H1 (cell line): ENCODE results near the gene ANXA8. TPM values are rescaled to one million over a fixed set of nuclear protein-coding genes. Genes with fewer than 3 reads are reported as not detected.

ENCODE experiments used
- CTCF ChIA-PET: fragments of 300-600 bp; sonication (Branson Sonifier 250); formaldehyde crosslinking; loops from one replicate; lab custom pipeline; 2021; ENCODE audit not compliant: partially characterized antibody; lab: Charles Lee
- POLR2A ChIA-PET: fragments of 300-600 bp; sonication (Branson Sonifier 250); formaldehyde crosslinking; loops from one replicate; lab custom pipeline; 2021; ENCODE audit warnings: inconsistent platforms; ENCODE audit not compliant: partially characterized antibody; lab: Charles Lee
- DNase-seq, 2 experiments: peaks; one replicate each; pipeline versions ENCODE4 v3.0.0 to v3.0.0-alpha.2; 2010 to 2022; ENCODE audit warnings: low spot score in 2 of 2, low read depth in 1 of 2, mixed read lengths in 1 of 2
- FAIRE-seq: peaks from 2 replicates; lab custom pipeline; 2011; peaks lifted over from hg19 to GRCh38; lab: Jason Lieb, UNC
- H2AFZ ChIP-seq: 2 replicates; pipeline ENCODE4 v1.8.1; 2012; ENCODE audit warnings: low read length, inconsistent platforms
- H2AK5ac ChIP-seq: 2 replicates; pipeline ENCODE4 v1.6.1; 2013; ENCODE audit warnings: low read depth, low read length
- H2BK120ac ChIP-seq: replicated peaks from 2 replicates; pipeline ENCODE3; 2013; ENCODE audit warnings: low read depth, low read length, inconsistent platforms
- H2BK12ac ChIP-seq: 2 replicates; pipeline ENCODE4 v1.6.1; 2013; ENCODE audit warnings: low read depth, low read length
- H2BK15ac ChIP-seq: 2 replicates; pipeline ENCODE4 v1.6.1; 2013; ENCODE audit warnings: low read length
- H2BK20ac ChIP-seq: 2 replicates; pipeline ENCODE4 v1.6.1; 2013; ENCODE audit warnings: low read length
- H2BK5ac ChIP-seq: 2 replicates; pipeline ENCODE4 v1.6.1; 2013; ENCODE audit warnings: low read depth, low read length
- H3K14ac ChIP-seq: 2 replicates; pipeline ENCODE4 v1.6.1; 2013; ENCODE audit warnings: inconsistent platforms; ENCODE audit not compliant: insufficient read length
- H3K18ac ChIP-seq: 2 replicates; pipeline ENCODE4 v1.6.1; 2013; ENCODE audit warnings: low read length; ENCODE audit errors: extremely low read depth
- H3K23ac ChIP-seq: 2 replicates; pipeline ENCODE4 v1.6.1; 2013; ENCODE audit warnings: inconsistent platforms; ENCODE audit not compliant: insufficient read length
- H3K23me2 ChIP-seq: 2 replicates; pipeline ENCODE4 v1.6.1; 2013; ENCODE audit warnings: low read depth, low read length
- H3K27ac ChIP-seq: 2 replicates; pipeline ENCODE4 v1.6.1; 2011; ENCODE audit warnings: low read depth, low read length, inconsistent platforms
- H3K27me3 ChIP-seq, 4 experiments: replicated peaks in 1 of 4; 1 replicate in 1 of 4; 2 replicates in 3 of 4; pipeline versions ENCODE4 v1.6.1 to v1.8.1; 2011 to 2013; ENCODE audit warnings: low read length in 3 of 4, mild to moderate bottlenecking in 3 of 4, inconsistent platforms in 2 of 4, mixed read lengths in 2 of 4, moderate library complexity in 1 of 4; ENCODE audit not compliant: control insufficient read depth in 3 of 4, insufficient read depth in 3 of 4; ENCODE audit errors: extremely low read depth in 1 of 4
- H3K36me3 ChIP-seq, 4 experiments: 2 replicates each; pipeline versions ENCODE4 v1.6.1 to v1.8.1; 2011 to 2013; ENCODE audit warnings: mild to moderate bottlenecking in 4 of 4, low read length in 3 of 4, moderate library complexity in 2 of 4, control low read depth in 1 of 4, inconsistent platforms in 1 of 4; ENCODE audit not compliant: insufficient read depth in 4 of 4, control insufficient read depth in 2 of 4
- H3K4ac ChIP-seq: replicated peaks from 2 replicates; pipeline ENCODE3; 2013; ENCODE audit warnings: low read length, low read depth, mixed read lengths, inconsistent platforms; ENCODE audit not compliant: insufficient read length
- H3K4me1 ChIP-seq, 4 experiments: replicated peaks in 1 of 4; 1 replicate in 1 of 4; 2 replicates in 3 of 4; pipeline versions ENCODE4 v1.6.1 to v1.8.1; 2011 to 2013; ENCODE audit warnings: low read length in 3 of 4, inconsistent platforms in 2 of 4, mixed read lengths in 1 of 4; ENCODE audit not compliant: insufficient read depth in 4 of 4, control insufficient read depth in 3 of 4
- H3K4me2 ChIP-seq, 2 experiments: 2 replicates each; pipeline versions ENCODE4 v1.6.1 to v1.8.1; 2011 to 2013; ENCODE audit warnings: low read depth in 2 of 2, low read length in 2 of 2, control low read depth in 1 of 2, inconsistent platforms in 1 of 2, mild to moderate bottlenecking in 1 of 2; ENCODE audit not compliant: insufficient read depth in 1 of 2
- H3K4me3 ChIP-seq, 4 experiments: fragments of 200-600, 300-600 bp in 1 of 4; sonication (generic), shearing (Covaris generic), sonication (Bioruptor Twin) in 1 of 4; 2 replicates each; pipeline versions ENCODE4 v1.5.1 to v1.8.1; 2011 to 2016; ENCODE audit warnings: low read length in 4 of 4, low read depth in 3 of 4, control low read depth in 2 of 4, inconsistent platforms in 2 of 4, mild to moderate bottlenecking in 2 of 4, mixed read lengths in 1 of 4, moderate library complexity in 1 of 4; ENCODE audit not compliant: insufficient read depth in 2 of 4; ENCODE audit errors: extremely low read depth in 1 of 4
- H3K56ac ChIP-seq: replicated peaks from 2 replicates; pipeline ENCODE3; 2013; ENCODE audit warnings: low read depth, mild to moderate bottlenecking, mixed read lengths, low read length, inconsistent platforms; ENCODE audit not compliant: insufficient read length
- H3K79me1 ChIP-seq: 2 replicates; pipeline ENCODE4 v1.6.1; 2013; ENCODE audit warnings: low read depth, low read length, control low read depth
- H3K79me2 ChIP-seq, 2 experiments: 2 replicates each; pipeline versions ENCODE4 v1.6.1 to v1.8.1; 2012 to 2013; ENCODE audit warnings: low read length in 2 of 2, mild to moderate bottlenecking in 2 of 2, inconsistent platforms in 1 of 2; ENCODE audit not compliant: insufficient read depth in 2 of 2, control insufficient read depth in 1 of 2
- H3K9ac ChIP-seq, 4 experiments: replicated peaks in 1 of 4; 1 replicate in 1 of 4; 2 replicates in 3 of 4; pipeline versions ENCODE4 v1.6.1 to v1.8.1; 2011 to 2013; ENCODE audit warnings: low read depth in 3 of 4, low read length in 3 of 4, control low read depth in 2 of 4, mild to moderate bottlenecking in 2 of 4, moderate library complexity in 2 of 4, inconsistent platforms in 1 of 4; ENCODE audit errors: extremely low read depth in 1 of 4
- H3K9me3 ChIP-seq, 2 experiments: 2 replicates each; pipeline versions ENCODE4 v1.6.1 to v1.8.1; 2012 to 2013; ENCODE audit warnings: mild to moderate bottlenecking in 2 of 2, moderate library complexity in 2 of 2, control low read depth in 1 of 2, inconsistent platforms in 1 of 2, low read depth in 1 of 2, low read length in 1 of 2, mixed read lengths in 1 of 2; ENCODE audit not compliant: insufficient read depth in 2 of 2
- H4K20me1 ChIP-seq, 2 experiments: replicated peaks in 1 of 2; 2 replicates each; pipeline versions ENCODE3 to v1.8.1; 2011 to 2013; ENCODE audit warnings: inconsistent platforms in 2 of 2, low read length in 2 of 2, mild to moderate bottlenecking in 1 of 2; ENCODE audit not compliant: insufficient read depth in 2 of 2, control insufficient read depth in 1 of 2
- H4K5ac ChIP-seq: 2 replicates; pipeline ENCODE4 v1.6.1; 2013; ENCODE audit warnings: low read length, low read depth, mixed read lengths, inconsistent platforms; ENCODE audit not compliant: insufficient read length
- H4K8ac ChIP-seq: 2 replicates; pipeline ENCODE4 v1.8.0; 2013; ENCODE audit warnings: mild to moderate bottlenecking, moderate library complexity, low read length, inconsistent platforms; ENCODE audit not compliant: insufficient read depth; ENCODE audit errors: extremely low read depth
- H4K91ac ChIP-seq: replicated peaks from 2 replicates; pipeline ENCODE3; 2013; ENCODE audit warnings: low read length, mixed read lengths, inconsistent platforms; ENCODE audit not compliant: insufficient read length
- CEBPB ChIP-seq: IDR thresholded peaks from 2 replicates; pipeline ENCODE4 v1.6.1; 2012; ENCODE audit warnings: low read depth, low read length
- FOSL1 ChIP-seq: IDR thresholded peaks from 2 replicates; pipeline ENCODE4 v1.6.1; 2011; ENCODE audit warnings: mild to moderate bottlenecking, low read depth, low read length, moderate library complexity; ENCODE audit not compliant: insufficient read depth
- JUN ChIP-seq: IDR thresholded peaks from 2 replicates; pipeline ENCODE4 v1.6.1; 2011; ENCODE audit warnings: low read depth, mild to moderate bottlenecking, improper control_type of control experiment, low read length
- POLR2AphosphoS5 ChIP-seq: IDR thresholded peaks from 2 replicates; pipeline ENCODE4 v1.6.1; 2011; ENCODE audit warnings: low read depth, low read length
- RXRA ChIP-seq: IDR thresholded peaks from 2 replicates; pipeline ENCODE4 v1.6.1; 2011; ENCODE audit warnings: low read depth, mild to moderate bottlenecking, low read length, moderate library complexity; ENCODE audit not compliant: insufficient read depth
- SIRT6 ChIP-seq: IDR thresholded peaks from one replicate; pipeline ENCODE4 v1.7.1; 2012; ENCODE audit warnings: low read length, inconsistent platforms
- SP1 ChIP-seq: IDR thresholded peaks from 2 replicates; pipeline ENCODE4 v1.6.1; 2011; ENCODE audit warnings: low read depth, low read length
- WGBS, 2 experiments: shearing (Covaris generic) in 1 of 2; methylation state at CpG; one replicate each; pipeline versions ENCODE4 v1.1.6 to v1.1.7; 2013 to 2015; ENCODE audit warnings: low lambda C conversion rate in 2 of 2, mixed read lengths in 2 of 2, inconsistent platforms in 1 of 2, low coverage in 1 of 2, missing lambda C conversion rate in 1 of 2; ENCODE audit not compliant: insufficient replicate concordance in 2 of 2, insufficient coverage in 1 of 2, insufficient read length in 1 of 2; ENCODE audit errors: extremely low coverage in 1 of 2, missing lambda C conversion rate in 1 of 2; 5-methylcytosine and 5-hydroxymethylcytosine counted together
- polyA plus RNA-seq, 7 experiments: library from polyadenylated mRNA; depleted of rRNA in 3 of 7; stranded (reverse) in 5 of 7; unstranded in 2 of 7; fragments of >200 nt in 5 of 7; fragments of 200-250 nt in 2 of 7; gene quantifications; 1 replicate in 5 of 7; 2 replicates in 1 of 7; 4 replicates in 1 of 7; pipeline versions ENCODE4 v1.2.1 to v1.2.3, GENCODE V29; 2011 to 2013; ENCODE audit warnings: missing spikeins in 2 of 7, mixed read lengths in 2 of 7
- total RNA-seq: library from RNA; stranded (reverse); fragmentation: NEBNext Ultra II Directional; extraction: Animal tissue kit (Norgen Biotek cat#: 25700); gene quantifications from 2 replicates; pipeline ENCODE4 v1.2.1, GENCODE V29; 2021
- TF ChIP-seq, protein P1 (sequence below): IDR thresholded peaks from 2 replicates; pipeline ENCODE4 v1.6.1; 2012; ENCODE audit warnings: inconsistent platforms
- TF ChIP-seq, protein P2 (sequence below), 3 experiments: IDR thresholded peaks; 1 replicate in 2 of 3; 2 replicates in 1 of 3; pipeline versions ENCODE4 v1.5.1 to v1.6.1; 2011; ENCODE audit warnings: low read length in 3 of 3, mild to moderate bottlenecking in 3 of 3, inconsistent platforms in 2 of 3, low read depth in 1 of 3, moderate library complexity in 1 of 3; ENCODE audit not compliant: insufficient read depth in 1 of 3; ENCODE audit errors: control extremely low read depth in 1 of 3
- TF ChIP-seq, protein P3 (sequence below): IDR thresholded peaks from 2 replicates; pipeline ENCODE4 v1.6.1; 2011; ENCODE audit warnings: low read length, improper control_type of control experiment

ANXA8 gene
- total and polyA plus RNA-seq, 2 of the 8 experiments (the other 6 are each of a cell fraction or from before 2014, with no cell fraction given): 0.15 TPM; not detected in 1

DNA sequence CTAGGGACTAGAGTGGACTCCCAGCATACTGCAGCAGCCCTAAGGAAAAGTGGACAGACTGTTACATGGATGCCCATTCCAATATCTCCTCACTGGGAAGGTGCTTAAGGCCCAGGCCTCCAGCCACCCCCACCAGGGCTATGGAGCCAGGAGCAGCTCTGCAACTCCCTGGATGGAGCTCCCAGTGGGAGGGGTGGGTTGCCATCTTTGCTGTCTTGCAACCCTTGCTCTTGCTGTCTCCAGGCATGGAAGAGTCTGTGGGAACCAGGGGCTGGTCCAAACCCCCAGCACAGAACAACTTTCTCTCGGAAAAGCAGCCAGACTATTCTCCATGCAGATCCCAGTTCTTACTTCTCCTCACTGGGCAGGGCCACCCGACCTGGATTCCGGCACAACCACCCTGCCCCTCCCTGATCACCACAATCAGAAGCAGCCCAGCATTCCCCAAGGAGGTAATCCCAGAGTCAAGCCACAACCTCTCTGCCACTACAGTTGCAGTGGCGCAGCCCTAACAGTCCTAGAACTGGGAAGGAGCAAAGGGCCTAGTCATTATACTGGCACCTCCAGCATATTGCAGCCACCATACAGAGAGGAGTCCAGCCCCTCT, 58.0 kb downstream of the ANXA8 start:
- Histone ChIP-seq H3K4me3 (no peak overlapping the region), H3K27ac (no peak overlapping the region), H3K9ac (no peak overlapping the region), H2BK12ac (no peak overlapping the region), H3K4me1 (peaks cover 0 to 4% (median 2%) of the 10 kb centered on the region in 4 experiments; a peak in 3 of 7 replicates), H2BK20ac (no peak overlapping the region), H2BK5ac (no peak overlapping the region), H3K4ac (no peak overlapping the region), H2BK15ac (no peak overlapping the region), H3K79me1 (no peaks in the 10 kb centered on the region), H3K36me3 (no peaks in the 10 kb centered on the region), H3K56ac (no peak overlapping the region), H2BK120ac (no peak overlapping the region), H3K23me2 (no peaks in the 10 kb centered on the region), H3K4me2 (no peak overlapping the region), H4K20me1 (no peaks in the 10 kb centered on the region), H2AFZ (no peak overlapping the region), H3K23ac (no peak overlapping the region), H3K79me2 (no peaks in the 10 kb centered on the region), H4K8ac (no peak overlapping the region), H3K18ac (no peak overlapping the region), H3K9me3 (no peaks in the 10 kb centered on the region), H3K27me3 (no peaks in the 10 kb centered on the region; a peak in 1 of 7 replicates), H4K5ac (no peak overlapping the region), H2AK5ac (no peak overlapping the region), H3K14ac (no peak overlapping the region), H4K91ac (no peak overlapping the region)
- DNase-seq: no peak
- FAIRE-seq: no peak
- WGBS, 2 experiments: 90% methylated on average over 3 of the region's 4 CpGs; no CpG with 5 or more reads in 1 of the 2 experiments
- ChIA-PET CTCF (interaction anchor here (1.0 kb wide), 2 partner anchors 13 to 16 kb away, joined by 3 read pairs; no protein-coding TSS in a partner anchor), POLR2A (no interaction called here)
- TF ChIP-seq CEBPB (no peak), JUN (no peak), POLR2AphosphoS5 (no peak), FOSL1 (no peak), SP1 (no peak), SIRT6 (no peak), RXRA (no peak)
- TF ChIP-seq, protein P1, sequence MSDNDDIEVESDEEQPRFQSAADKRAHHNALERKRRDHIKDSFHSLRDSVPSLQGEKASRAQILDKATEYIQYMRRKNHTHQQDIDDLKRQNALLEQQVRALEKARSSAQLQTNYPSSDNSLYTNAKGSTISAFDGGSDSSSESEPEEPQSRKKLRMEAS: no peak
- TF ChIP-seq, protein P2, sequence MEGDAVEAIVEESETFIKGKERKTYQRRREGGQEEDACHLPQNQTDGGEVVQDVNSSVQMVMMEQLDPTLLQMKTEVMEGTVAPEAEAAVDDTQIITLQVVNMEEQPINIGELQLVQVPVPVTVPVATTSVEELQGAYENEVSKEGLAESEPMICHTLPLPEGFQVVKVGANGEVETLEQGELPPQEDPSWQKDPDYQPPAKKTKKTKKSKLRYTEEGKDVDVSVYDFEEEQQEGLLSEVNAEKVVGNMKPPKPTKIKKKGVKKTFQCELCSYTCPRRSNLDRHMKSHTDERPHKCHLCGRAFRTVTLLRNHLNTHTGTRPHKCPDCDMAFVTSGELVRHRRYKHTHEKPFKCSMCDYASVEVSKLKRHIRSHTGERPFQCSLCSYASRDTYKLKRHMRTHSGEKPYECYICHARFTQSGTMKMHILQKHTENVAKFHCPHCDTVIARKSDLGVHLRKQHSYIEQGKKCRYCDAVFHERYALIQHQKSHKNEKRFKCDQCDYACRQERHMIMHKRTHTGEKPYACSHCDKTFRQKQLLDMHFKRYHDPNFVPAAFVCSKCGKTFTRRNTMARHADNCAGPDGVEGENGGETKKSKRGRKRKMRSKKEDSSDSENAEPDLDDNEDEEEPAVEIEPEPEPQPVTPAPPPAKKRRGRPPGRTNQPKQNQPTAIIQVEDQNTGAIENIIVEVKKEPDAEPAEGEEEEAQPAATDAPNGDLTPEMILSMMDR (IDR thresholded peaks at IDR 0.05; ENCODE audit: control extremely low read depth in 1 of 3, insufficient read depth in 1 of 3, low read depth in 1 of 3, low read length in 3 of 3): no peak
- TF ChIP-seq, protein P3, sequence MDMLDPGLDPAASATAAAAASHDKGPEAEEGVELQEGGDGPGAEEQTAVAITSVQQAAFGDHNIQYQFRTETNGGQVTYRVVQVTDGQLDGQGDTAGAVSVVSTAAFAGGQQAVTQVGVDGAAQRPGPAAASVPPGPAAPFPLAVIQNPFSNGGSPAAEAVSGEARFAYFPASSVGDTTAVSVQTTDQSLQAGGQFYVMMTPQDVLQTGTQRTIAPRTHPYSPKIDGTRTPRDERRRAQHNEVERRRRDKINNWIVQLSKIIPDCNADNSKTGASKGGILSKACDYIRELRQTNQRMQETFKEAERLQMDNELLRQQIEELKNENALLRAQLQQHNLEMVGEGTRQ: no peak
